ENCODE results near the gene NHERF1. TPM values are rescaled to one million over a fixed set of nuclear protein-coding genes. Genes with fewer than 3 reads are reported as not detected.

NHERF1 gene
- total and polyA plus RNA-seq, 2 of the 8 experiments (the other 6 are each of a cell fraction or from before 2014, with no cell fraction given), result 92.9 to 99.2 TPM

DNA sequence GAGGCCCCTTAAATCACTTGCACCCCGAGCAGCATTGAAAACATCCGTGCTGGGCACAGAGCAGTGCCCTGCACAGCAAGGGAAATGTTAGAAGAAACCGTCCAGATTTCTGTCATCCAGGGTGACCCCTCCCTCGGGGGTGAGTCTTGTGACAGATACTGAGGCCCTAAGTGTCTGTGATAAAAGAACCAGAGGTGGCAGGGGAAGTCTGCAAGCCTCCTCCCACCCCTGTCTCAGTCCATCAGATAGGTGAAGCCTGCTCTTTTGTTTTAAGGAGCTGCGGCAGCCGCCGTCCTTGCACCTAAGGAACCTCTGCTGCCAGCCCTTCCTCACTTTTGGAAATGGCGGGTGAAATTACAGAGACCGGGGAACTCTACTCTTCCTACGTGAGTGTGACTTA, 28.6 kb downstream of the NHERF1 start:
- Histone ChIP-seq H3K36me3 (ENCODE audit: control insufficient read depth in 2 of 4, insufficient read depth in 4 of 4, low read length in 3 of 4) (peaks cover 0 to 25% (median 14%) of the 10 kb centered on the region in 4 experiments; a peak in 6 of 8 replicates), H3K23me2 (ENCODE audit: low read depth, low read length) (peaks cover 9% of the 10 kb centered on the region), H3K27me3 (replicated peaks in 1 of 4; ENCODE audit: control insufficient read depth in 3 of 4, extremely low read depth in 1 of 4, insufficient read depth in 3 of 4, low read length in 3 of 4) (no peaks in the 10 kb centered on the region), H3K79me1 (ENCODE audit: low read depth, low read length) (peaks cover 8% of the 10 kb centered on the region; the same call in 1 of the 2 replicates), H2BK15ac (ENCODE audit: low read length) (no peak overlapping the region), H2BK5ac (ENCODE audit: low read depth, low read length) (no peak overlapping the region), H3K56ac (replicated peaks; ENCODE audit: insufficient read length, low read depth, low read length) (no peak overlapping the region), H3K18ac (ENCODE audit: extremely low read depth, low read length) (no peak overlapping the region), H3K4me3 (ENCODE audit: extremely low read depth in 1 of 4, insufficient read depth in 2 of 4, low read depth in 3 of 4, low read length in 4 of 4) (peak overlapping the region; percentile 73 to 89 (median 80)), H2AFZ (ENCODE audit: low read length) (no peak overlapping the region), H4K8ac (ENCODE audit: extremely low read depth, insufficient read depth, low read length) (no peak overlapping the region), H2BK120ac (replicated peaks; ENCODE audit: low read depth, low read length) (no peak overlapping the region), H3K9ac (replicated peaks in 1 of 4; ENCODE audit: extremely low read depth in 1 of 4, low read depth in 3 of 4, low read length in 3 of 4) (peak overlapping the region in 3 of 4 experiments; percentile 43 to 71 (median 55); a peak in 4 of 7 replicates), H4K91ac (replicated peaks; ENCODE audit: insufficient read length, low read length) (no peak overlapping the region), H3K4me1 (replicated peaks in 1 of 4; ENCODE audit: control insufficient read depth in 3 of 4, insufficient read depth in 4 of 4, low read length in 3 of 4) (peaks cover 0 to 6% (median 3%) of the 10 kb centered on the region in 4 experiments; a peak in 3 of 7 replicates), H3K14ac (ENCODE audit: insufficient read length) (no peak overlapping the region), H3K9me3 (ENCODE audit: insufficient read depth in 2 of 2, low read depth in 1 of 2, low read length in 1 of 2) (no peaks in the 10 kb centered on the region), H3K4me2 (ENCODE audit: insufficient read depth in 1 of 2, low read depth in 2 of 2, low read length in 2 of 2) (peak overlapping the region; percentile 78 to 83), H3K4ac (replicated peaks; ENCODE audit: insufficient read length, low read depth, low read length) (peak overlapping the region; percentile 21), H3K23ac (ENCODE audit: insufficient read length) (no peak overlapping the region), H3K79me2 (ENCODE audit: control insufficient read depth in 1 of 2, insufficient read depth in 2 of 2, low read length in 2 of 2) (peaks cover 0 to 24% of the 10 kb centered on the region in 2 experiments; a peak in 2 of 4 replicates), H4K20me1 (replicated peaks in 1 of 2; ENCODE audit: control insufficient read depth in 1 of 2, insufficient read depth in 2 of 2, low read length in 2 of 2) (peaks cover 2 to 7% of the 10 kb centered on the region in 2 experiments), H2AK5ac (ENCODE audit: low read depth, low read length) (no peak overlapping the region), H3K27ac (ENCODE audit: low read depth, low read length) (no peak overlapping the region), H2BK20ac (ENCODE audit: low read length) (no peak overlapping the region), H4K5ac (ENCODE audit: insufficient read length, low read depth, low read length) (no peak overlapping the region), H2BK12ac (ENCODE audit: low read depth, low read length) (no peak overlapping the region)
- ChIA-PET CTCF (ENCODE audit: partially characterized antibody) (interaction anchor here (1.2 to 99.6 kb wide), 8 partner anchors 14 to 211 kb away, joined by 3 to 2981 read pairs (median 17); partner anchors contain the start of genes FDXR, GRIN2C, NHERF1 and RAB37), POLR2A (ENCODE audit: partially characterized antibody) (interaction anchor here (0.7 to 5.6 kb wide), 12 partner anchors 10 to 290 kb away, joined by 3 to 54 read pairs (median 3); partner anchors contain the start of genes FDXR and NHERF1)
- WGBS, 2 experiments (ENCODE audit: extremely low coverage in 1 of 2, insufficient coverage in 1 of 2, insufficient read length in 1 of 2, insufficient replicate concordance in 2 of 2, low coverage in 1 of 2, low lambda C conversion rate in 2 of 2, missing lambda C conversion rate in 1 of 2), result 59% methylated on average over 10 of the region's 10 CpGs; no CpG with 5 or more reads in 1 of the 2 experiments
- no peak for FAIRE-seq
- DNase-seq (ENCODE audit: low read depth in 1 of 2, low spot score in 2 of 2), result no peak
- TF ChIP-seq SP4 (IDR thresholded peaks at IDR 0.05; ENCODE audit: low read length), result 0 out of 2 replicates have a peak, but pooled peaks have one; percentile 16
- no peak for TF ChIP-seq EP300 (IDR thresholded peaks at IDR 0.05; ENCODE audit: borderline replicate concordance in 1 of 2, low read depth in 2 of 2, low read length in 2 of 2)

Data from H1 (cell line).